HPDE6-E6E7 (cell line): Measurements from ENCODE around the gene PCBP2.
A peak's percentile ranks its signal among the peaks of the same experiment; 100 is the strongest.

Source experiments
- DNase-seq: peaks from one replicate; pipeline ENCODE4 v3.0.0; 2011; ENCODE audit warnings: missing footprints; ENCODE audit errors: extremely low spot score

PCBP2 gene

GRCh38 chr12:53493610-53494391 lies 41.9 kb downstream of the PCBP2 start:
- no peak for DNase-seq

DNA sequence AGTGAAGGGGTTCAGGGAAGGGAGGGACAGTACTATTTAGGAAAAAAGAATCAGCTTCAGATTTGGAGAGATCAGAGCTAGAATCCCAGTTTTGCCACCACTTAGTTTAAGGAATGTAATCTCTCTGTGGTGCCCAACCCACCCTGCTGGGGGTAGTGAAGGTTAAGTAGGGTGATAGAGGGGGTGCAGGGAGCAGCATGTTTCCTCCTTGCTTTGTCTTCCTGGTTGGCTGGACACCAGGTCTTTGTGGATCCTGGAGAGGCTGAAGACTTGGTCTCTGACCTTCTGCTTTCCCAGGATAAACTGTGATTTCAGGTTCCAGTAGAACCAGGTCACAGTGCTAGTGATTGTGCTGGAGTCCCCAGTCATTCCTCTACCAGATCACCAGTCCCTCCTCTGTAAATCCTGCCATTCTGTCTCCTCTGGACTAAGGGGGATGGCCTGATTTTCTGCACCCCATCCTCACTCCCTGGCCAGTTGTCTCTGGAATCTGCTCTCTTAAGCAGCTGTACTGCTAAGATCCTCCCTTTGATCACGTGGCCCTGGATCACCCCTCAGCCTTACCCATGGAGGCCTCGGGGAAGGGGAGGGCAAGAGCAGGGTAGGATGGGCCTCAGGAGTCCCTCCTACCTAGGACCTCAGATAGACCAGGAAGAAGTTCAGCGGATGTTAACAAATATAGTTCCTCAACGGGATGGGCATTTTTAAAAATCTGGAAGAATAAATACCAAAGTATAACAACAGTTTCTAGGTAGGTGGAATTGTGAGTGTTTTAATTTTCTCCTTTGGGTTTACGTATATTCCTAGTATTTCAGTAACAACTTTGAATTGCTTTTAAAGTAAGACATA lies 44.2 kb downstream of the PCBP2 start:
- no peak for DNase-seq

DNA sequence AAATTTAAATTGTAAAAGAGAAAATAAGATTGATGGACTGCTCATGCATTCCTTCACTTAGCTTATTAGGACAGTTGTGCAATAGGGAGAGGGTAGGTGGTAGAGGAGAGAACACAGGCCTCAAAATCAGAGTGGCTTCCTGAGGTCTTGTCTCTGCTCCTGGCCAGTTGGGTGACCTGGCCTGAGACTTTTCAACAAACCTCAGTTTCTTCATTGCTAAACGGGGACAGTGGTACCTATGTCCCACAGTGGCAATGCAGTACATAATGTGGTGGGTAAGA lies 44.8 kb downstream of the PCBP2 start:
- DNase-seq = no peak

GRCh38 chr12:53497461-53497860 lies 45.6 kb downstream of the PCBP2 start:
- DNase-seq = no peak

DNA sequence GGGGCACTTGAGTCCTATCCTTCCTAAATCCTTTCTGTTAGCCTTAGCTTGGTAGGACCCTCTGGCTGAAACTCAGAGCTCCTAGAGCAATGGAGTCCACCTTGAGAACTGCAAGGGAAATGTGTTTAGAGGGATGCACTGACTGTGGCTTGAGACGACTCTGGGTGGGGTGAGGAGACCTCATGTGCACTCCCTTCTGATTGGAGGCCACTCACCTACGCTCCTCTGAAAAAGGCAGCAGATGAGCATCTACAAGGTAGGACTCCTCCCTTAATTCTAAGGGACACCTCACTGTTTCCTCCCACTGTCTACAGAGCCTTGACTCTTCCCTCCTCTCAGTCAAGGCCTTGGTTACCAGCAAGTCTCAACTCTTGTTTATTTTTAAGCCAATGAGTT lies 46.3 kb downstream of the PCBP2 start:
- no peak for DNase-seq

DNA sequence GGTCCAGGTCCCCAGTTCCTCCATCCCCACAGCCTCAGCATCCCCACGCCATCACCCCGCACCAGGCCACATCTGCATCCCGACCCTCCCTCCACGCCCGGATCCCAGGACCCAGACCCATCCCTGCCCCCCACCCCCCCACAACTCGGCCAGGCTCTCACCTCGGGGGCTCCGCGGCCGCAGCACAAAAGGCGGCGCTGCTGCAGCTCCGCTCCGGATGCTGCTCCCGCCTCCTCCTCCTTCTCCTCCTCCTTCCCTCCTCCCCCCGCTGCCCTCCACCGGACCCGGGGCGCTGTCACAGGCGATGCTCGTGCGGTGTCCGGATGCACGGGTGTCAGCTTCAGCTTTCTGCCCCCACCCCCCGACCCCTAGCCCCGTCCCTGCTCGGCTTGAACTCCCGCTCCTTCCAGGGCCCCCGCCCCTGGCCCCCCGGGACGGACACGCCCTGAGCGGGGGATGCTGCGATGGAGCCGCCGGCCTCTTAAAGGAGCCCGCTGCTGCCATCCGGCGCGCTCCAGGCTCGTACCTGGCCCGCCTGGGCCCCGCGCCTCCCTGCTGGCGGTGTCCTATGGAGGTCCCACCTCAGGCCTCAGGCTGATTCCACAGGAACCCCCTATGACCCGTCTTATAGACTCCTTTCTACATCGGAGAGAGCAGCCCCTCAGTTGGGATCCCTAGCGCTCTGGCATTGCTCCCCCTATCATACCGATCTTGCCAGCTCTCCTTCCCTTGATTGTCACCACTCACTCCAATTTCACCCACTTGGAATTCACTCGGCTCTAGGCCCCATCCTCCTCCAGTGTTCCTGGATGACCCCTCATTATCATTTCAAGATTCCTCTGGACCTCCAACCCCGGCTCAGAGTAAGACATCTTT lies 47.6 kb downstream of the PCBP2 start, which contains the start of gene MAP3K12:
MAP3K12 (minus strand) TSS at position 193 of the 876 bp plus-strand sequence. CDS start 12,067 bp downstream, outside the sequence.
- no peak for DNase-seq

- no peak for DNase-seq
Measured at GRCh38 chr12:53500142-53500775, 48.4 kb downstream of the PCBP2 start.

DNA sequence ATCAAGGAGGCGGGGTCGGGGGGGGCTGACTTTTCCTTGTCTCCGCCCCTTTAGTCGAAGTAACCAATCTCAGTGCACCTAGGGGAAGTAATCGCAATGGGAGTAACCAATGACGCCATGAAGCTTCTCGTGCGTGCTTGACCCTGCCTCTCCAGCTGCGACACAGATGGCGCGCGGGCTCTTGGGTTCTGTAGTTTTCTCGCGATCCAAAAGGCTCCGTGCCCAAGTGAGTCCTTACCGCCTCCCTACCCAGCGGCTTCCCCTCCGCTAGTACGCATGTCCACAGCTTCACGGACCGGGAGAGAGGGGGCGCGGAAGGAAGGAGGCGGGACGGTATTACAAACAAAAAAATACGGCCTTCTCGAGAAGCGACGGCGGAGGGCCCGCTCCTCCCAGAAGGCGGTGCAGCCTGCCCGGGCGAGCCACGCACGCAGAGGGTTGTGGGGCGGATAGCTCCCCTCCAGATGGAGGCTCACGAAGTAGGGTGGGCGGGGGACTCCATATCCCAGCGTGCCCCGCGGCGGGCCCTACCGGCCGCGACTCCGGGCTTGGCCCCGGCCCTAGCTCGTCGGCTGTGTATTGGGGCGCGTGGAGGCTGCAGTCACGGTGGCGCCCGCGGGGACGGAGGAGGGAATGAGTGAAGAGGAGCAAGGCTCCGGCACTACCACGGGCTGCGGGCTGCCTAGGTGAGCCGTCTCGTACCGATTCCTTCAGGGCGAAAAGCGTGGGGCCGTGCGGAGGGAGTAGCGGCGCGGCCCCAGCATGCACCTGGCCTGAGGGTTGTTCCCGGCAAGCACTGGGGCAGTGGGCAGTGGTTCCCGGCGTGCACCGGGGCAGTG lies 49.1 kb downstream of the PCBP2 start, which contains the start of gene TARBP2:
TARBP2 (plus strand) TSS at position 508 of the 839 bp plus-strand sequence; CDS start at position 634, 126 bp downstream.
- DNase-seq = peak; percentile 96

- no peak for DNase-seq
Measured at GRCh38 chr12:53501615-53502181, 49.8 kb downstream of the PCBP2 start.

- no peak for DNase-seq
Measured at GRCh38 chr12:53502331-53502730, 50.4 kb downstream of the PCBP2 start.

GRCh38 chr12:53502983-53503728 lies 51.3 kb downstream of the PCBP2 start:
- DNase-seq = no peak

GRCh38 chr12:53504004-53504920 lies 52.4 kb downstream of the PCBP2 start:
- no peak for DNase-seq

DNA sequence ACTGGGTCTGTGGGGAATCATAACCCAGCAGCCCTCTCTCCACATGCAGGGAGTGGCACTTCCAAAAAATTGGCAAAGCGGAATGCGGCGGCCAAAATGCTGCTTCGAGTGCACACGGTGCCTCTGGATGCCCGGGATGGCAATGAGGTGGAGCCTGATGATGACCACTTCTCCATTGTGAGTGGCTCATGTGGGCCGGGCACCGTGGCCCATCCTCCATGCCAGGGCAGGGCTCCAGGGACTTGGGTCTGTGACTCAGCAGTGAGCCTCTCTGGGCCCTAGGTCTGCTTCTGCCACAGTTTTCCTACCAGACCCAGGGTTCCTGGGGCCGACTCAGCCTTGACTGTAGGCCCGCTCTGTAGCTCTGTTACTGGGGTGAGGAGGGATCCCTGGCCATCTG lies 53.2 kb downstream of the PCBP2 start:
- DNase-seq = no peak

DNA sequence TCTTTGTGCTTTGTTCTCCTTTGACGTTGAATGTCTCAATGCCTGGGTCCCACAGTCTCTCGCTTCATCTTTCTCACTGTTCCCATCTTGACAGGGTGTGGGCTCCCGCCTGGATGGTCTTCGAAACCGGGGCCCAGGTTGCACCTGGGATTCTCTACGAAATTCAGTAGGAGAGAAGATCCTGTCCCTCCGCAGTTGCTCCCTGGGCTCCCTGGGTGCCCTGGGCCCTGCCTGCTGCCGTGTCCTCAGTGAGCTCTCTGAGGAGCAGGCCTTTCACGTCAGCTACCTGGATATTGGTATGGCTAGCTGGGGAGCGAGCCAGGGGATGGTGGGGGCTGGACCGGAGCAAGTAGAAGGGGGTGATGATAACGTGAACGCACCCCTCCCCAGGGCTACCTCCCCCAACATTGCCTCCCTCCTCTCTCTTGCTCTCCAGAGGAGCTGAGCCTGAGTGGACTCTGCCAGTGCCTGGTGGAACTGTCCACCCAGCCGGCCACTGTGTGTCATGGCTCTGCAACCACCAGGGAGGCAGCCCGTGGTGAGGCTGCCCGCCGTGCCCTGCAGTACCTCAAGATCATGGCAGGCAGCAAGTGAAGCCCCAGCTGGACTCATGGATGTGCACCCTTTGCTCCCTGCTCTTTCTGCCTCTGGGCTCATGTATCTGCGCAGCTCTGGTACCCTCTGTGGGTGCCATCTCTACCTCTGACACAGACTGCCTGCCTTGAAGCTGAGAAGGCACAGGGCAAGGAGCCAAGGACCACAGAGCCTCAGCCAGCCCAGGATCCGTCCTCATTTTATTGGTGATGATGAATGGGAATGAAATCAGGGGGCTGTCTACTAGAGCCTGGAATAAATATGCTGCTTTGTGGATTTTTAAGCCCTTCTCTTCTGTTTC lies 53.9 kb downstream of the PCBP2 start:
- DNase-seq = no peak

DNA sequence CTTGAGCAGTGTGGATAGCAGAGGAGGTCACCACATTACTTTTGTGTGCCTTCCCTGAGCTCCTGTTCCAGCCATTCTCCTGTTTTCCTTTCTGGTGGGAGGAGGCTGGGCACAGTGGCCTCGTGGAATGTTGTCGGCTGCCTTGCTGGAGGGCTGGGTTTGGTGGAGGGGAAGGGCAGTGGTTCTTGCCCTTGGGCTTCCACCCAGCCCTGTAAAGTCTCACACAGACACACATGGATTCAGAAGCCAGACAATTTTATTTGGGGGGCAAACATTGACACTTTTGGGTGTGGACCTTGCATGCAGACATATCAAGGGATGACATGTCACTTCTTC lies 54.5 kb downstream of the PCBP2 start:
- DNase-seq = no peak

DNA sequence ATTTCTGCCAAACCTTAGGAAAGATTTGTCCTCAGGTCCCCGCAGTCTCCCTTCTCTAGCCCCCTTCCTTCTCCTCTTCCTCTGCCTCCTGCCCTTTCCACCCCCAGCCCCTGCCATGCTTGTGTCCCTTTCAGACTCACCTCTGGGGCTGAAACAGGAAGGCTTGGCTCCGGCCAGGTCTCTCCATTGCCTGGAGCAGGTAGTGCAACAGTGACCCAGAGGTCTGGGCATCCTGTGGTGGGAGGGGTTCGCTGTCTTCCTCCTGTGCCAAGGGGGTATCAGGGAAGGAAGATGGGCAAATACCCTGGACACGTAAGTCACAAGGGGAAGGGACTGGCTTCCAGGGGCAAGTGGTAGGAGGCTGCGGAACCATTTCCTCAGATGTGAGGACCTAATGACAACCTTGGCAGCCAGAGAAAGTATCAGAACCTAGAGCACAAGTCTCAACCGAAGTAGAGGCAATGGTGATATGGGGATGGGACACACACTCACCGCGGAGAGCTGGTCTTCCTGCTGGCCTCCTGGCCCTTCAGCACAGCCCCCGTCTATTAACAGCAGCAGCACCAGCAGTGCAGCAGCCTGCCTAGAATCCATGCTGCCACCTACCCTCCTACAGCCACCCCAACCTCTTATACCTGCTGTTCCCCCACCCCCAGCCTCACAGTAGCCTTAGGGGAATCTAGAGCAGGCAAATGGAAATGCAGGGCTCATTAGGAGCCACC lies 55.1 kb downstream of the PCBP2 start, which contains the start of gene NPFF:
NPFF (minus strand) TSS at position 604 of the 722 bp plus-strand sequence; CDS start at position 594, 10 bp downstream.
- DNase-seq = no peak

- no peak for DNase-seq
Measured at GRCh38 chr12:53507603-53507885, 55.6 kb downstream of the PCBP2 start.
